PC-3 (cell line): ENCODE results near the gene F13A1. TPM values are rescaled to one million over a fixed set of nuclear protein-coding genes. Genes with fewer than 3 reads are reported as not detected.

Experiments
- ATAC-seq: fragments of 200-7000 bp; cut with Tn5 transposase; 2 replicates; pipeline ENCODE4 v1.9.1; 2020; ENCODE audit warnings: mild to moderate bottlenecking, moderate library complexity
- BruUV-seq: library from RNA; stranded (reverse); fragments of 400-500 nt; replicated peaks from 2 replicates; lab custom pipeline; 2021; lab: Mats Ljungman, UMichigan
- CTCF ChIA-PET: fragments of 300-600 bp; sonication (Branson Sonifier 250); formaldehyde crosslinking; loops from one replicate; lab custom pipeline; 2022; ENCODE audit warnings: antibody characterized with exemption; lab: Charles Lee
- POLR2A ChIA-PET: fragments of 300-600 bp; sonication (Branson Sonifier 250); formaldehyde crosslinking; loops from one replicate; lab custom pipeline; 2022; ENCODE audit warnings: antibody characterized with exemption; ENCODE audit not compliant: unreplicated experiment; lab: Charles Lee
- DNase-seq: peaks from one replicate; pipeline ENCODE4 v3.0.0-alpha.2; 2015
- H2AFZ ChIP-seq: fragments of 300-600 bp; sonication (generic); 2 replicates; pipeline ENCODE4 v1.6.0; 2016; ENCODE audit warnings: antibody characterized with exemption, low read length
- H3F3A ChIP-seq: fragments of 300-600 bp; sonication (generic); one replicate; pipeline ENCODE4 v1.6.0; 2017; ENCODE audit warnings: antibody characterized with exemption, low read length, control low read depth, mild to moderate bottlenecking; ENCODE audit not compliant: unreplicated experiment
- H3K27ac ChIP-seq: fragments of 300-600 bp; sonication (generic); 2 replicates; pipeline ENCODE4 v1.5.1; 2016; ENCODE audit warnings: mild to moderate bottlenecking, low read length
- H3K27me3 ChIP-seq: fragments of 300-600 bp; sonication (generic); 2 replicates; pipeline ENCODE4 v1.6.1; 2016; ENCODE audit warnings: low read length, mixed read lengths
- H3K36me3 ChIP-seq: fragments of 300-600 bp; sonication (generic); 2 replicates; pipeline ENCODE4 v1.6.1; 2016; ENCODE audit warnings: low read depth, mixed run types, low read length, mixed read lengths
- H3K4me1 ChIP-seq: fragments of 300-600 bp; sonication (generic); 2 replicates; pipeline ENCODE4 v1.5.1; 2016; ENCODE audit warnings: low read length; ENCODE audit not compliant: insufficient read depth
- H3K4me2 ChIP-seq: fragments of 300-600 bp; sonication (generic); 2 replicates; pipeline ENCODE4 v1.6.0; 2016; ENCODE audit warnings: low read length
- H3K4me3 ChIP-seq: fragments of 300-600 bp; sonication (generic); 2 replicates; pipeline ENCODE4 v1.5.1; 2016; ENCODE audit warnings: mild to moderate bottlenecking, low read length, mixed read lengths
- H3K79me2 ChIP-seq: fragments of 300-600 bp; sonication (generic); 2 replicates; pipeline ENCODE4 v1.6.1; 2017; ENCODE audit warnings: low read length, mixed read lengths
- H3K9ac ChIP-seq: fragments of 300-600 bp; sonication (generic); 2 replicates; pipeline ENCODE4 v1.6.0; 2016; ENCODE audit warnings: mild to moderate bottlenecking, low read length
- H3K9me2 ChIP-seq: fragments of 300-600 bp; sonication (generic); replicated peaks from 2 replicates; pipeline ENCODE4 v1.6.1; 2016; ENCODE audit warnings: mixed run types, low read length, mixed read lengths
- H3K9me3 ChIP-seq: fragments of 300-600 bp; sonication (generic); 2 replicates; pipeline ENCODE4 v1.6.1; 2016; ENCODE audit warnings: low read length, mixed read lengths
- H4K20me1 ChIP-seq: fragments of 300-600 bp; sonication (generic); 2 replicates; pipeline ENCODE4 v1.6.1; 2016; ENCODE audit warnings: low read length, mixed read lengths
- EZH2 ChIP-seq: fragments of 300-600 bp; sonication (generic); IDR thresholded peaks from one replicate; pipeline ENCODE4 v1.6.1; 2017; ENCODE audit warnings: antibody characterized with exemption, mild to moderate bottlenecking, low read length; ENCODE audit not compliant: unreplicated experiment
- EZH2phosphoT487 ChIP-seq: fragments of 300-600 bp; sonication (generic); IDR thresholded peaks from 2 replicates; pipeline ENCODE4 v1.6.1; 2018; ENCODE audit warnings: mild to moderate bottlenecking, antibody characterized with exemption, low read length, borderline replicate concordance
- intact Hi-C: fragments of 100-400 bp; cut with micrococcal nuclease; formaldehyde crosslinking; loops from 2 replicates; pipeline ENCODE4 v1.9.0; 2023
- total RNA-seq: library from RNA; depleted of rRNA; stranded (reverse); fragments of >200 nt; gene quantifications from 2 replicates; pipeline ENCODE4 v1.2.3, GENCODE V29; 2014
- TF ChIP-seq, protein P1 (sequence below): fragments of 300-600 bp; sonication (generic); conservative IDR thresholded peaks from 2 replicates; pipeline ENCODE4 v1.5.1; 2017; ENCODE audit warnings: antibody characterized with exemption, low read depth, mild to moderate bottlenecking, low read length

Gene F13A1
- total RNA-seq, 1 experiment from 2014 or later, result not detected

- ChIA-PET POLR2A (no interaction called here), CTCF (no interaction called here)
- no peaks in the 10 kb centered on the region for H3K36me3 ChIP-seq
- no peaks in the 10 kb centered on the region for H3F3A ChIP-seq
- DNase-seq, result no peak
- no peaks in the 10 kb centered on the region for H4K20me1 ChIP-seq
- no TSS peak for BruUV-seq
- no peak overlapping the region for H3K9ac ChIP-seq
- H3K4me2 ChIP-seq, result no peak overlapping the region
- no peak overlapping the region for H2AFZ ChIP-seq
- H3K27me3 ChIP-seq, result peaks cover 57% of the 10 kb centered on the region
- no peaks in the 10 kb centered on the region for H3K79me2 ChIP-seq
- no peaks in the 10 kb centered on the region for H3K4me1 ChIP-seq
- no peak overlapping the region for H3K27ac ChIP-seq
- intact Hi-C loops, result no loop called here
- no peaks in the 10 kb centered on the region for H3K9me2 ChIP-seq
- TF ChIP-seq, protein P1, sequence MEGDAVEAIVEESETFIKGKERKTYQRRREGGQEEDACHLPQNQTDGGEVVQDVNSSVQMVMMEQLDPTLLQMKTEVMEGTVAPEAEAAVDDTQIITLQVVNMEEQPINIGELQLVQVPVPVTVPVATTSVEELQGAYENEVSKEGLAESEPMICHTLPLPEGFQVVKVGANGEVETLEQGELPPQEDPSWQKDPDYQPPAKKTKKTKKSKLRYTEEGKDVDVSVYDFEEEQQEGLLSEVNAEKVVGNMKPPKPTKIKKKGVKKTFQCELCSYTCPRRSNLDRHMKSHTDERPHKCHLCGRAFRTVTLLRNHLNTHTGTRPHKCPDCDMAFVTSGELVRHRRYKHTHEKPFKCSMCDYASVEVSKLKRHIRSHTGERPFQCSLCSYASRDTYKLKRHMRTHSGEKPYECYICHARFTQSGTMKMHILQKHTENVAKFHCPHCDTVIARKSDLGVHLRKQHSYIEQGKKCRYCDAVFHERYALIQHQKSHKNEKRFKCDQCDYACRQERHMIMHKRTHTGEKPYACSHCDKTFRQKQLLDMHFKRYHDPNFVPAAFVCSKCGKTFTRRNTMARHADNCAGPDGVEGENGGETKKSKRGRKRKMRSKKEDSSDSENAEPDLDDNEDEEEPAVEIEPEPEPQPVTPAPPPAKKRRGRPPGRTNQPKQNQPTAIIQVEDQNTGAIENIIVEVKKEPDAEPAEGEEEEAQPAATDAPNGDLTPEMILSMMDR, result no peak
- TF ChIP-seq EZH2 (no peak), EZH2phosphoT487 (no peak)
- no peak overlapping the region for H3K4me3 ChIP-seq
- no peaks in the 10 kb centered on the region for H3K9me3 ChIP-seq
- ATAC-seq, result no peak
These were observed 36.1 kb downstream of the F13A1 start for GRCh38 chr6:6284221-6284966.

GRCh38 chr6:6283746-6284145 lies 36.7 kb downstream of the F13A1 start:
- ATAC-seq, result no peak
- TF ChIP-seq, protein P1, result no peak
- TF ChIP-seq EZH2phosphoT487 (no peak), EZH2 (no peak)
- BruUV-seq, result no TSS peak
- intact Hi-C loops, result no loop called here
- Histone ChIP-seq H3K27ac (no peak overlapping the region), H3K27me3 (peaks cover 57% of the 10 kb centered on the region), H3K36me3 (no peaks in the 10 kb centered on the region), H3K79me2 (no peaks in the 10 kb centered on the region), H3K4me3 (no peak overlapping the region), H4K20me1 (no peaks in the 10 kb centered on the region), H2AFZ (no peak overlapping the region), H3F3A (no peaks in the 10 kb centered on the region), H3K4me1 (no peaks in the 10 kb centered on the region), H3K9ac (no peak overlapping the region), H3K9me3 (no peaks in the 10 kb centered on the region), H3K4me2 (no peak overlapping the region), H3K9me2 (no peaks in the 10 kb centered on the region)
- DNase-seq, result no peak
- ChIA-PET POLR2A (no interaction called here), CTCF (no interaction called here)

GRCh38 chr6:6282716-6283115 lies 37.7 kb downstream of the F13A1 start:
- H3K4me2 ChIP-seq, result no peak overlapping the region
- H3K79me2 ChIP-seq, result no peaks in the 10 kb centered on the region
- no peaks in the 10 kb centered on the region for H3K9me2 ChIP-seq
- H3K9me3 ChIP-seq, result no peaks in the 10 kb centered on the region
- H4K20me1 ChIP-seq, result no peaks in the 10 kb centered on the region
- no peak overlapping the region for H3K27ac ChIP-seq
- no peak overlapping the region for H3K4me3 ChIP-seq
- H2AFZ ChIP-seq, result no peak overlapping the region
- H3K27me3 ChIP-seq, result peaks cover 57% of the 10 kb centered on the region
- no peak overlapping the region for H3K9ac ChIP-seq
- ChIA-PET POLR2A (no interaction called here), CTCF (no interaction called here)
- DNase-seq (no peak), ATAC-seq (no peak)
- TF ChIP-seq, protein P1, result no peak
- TF ChIP-seq EZH2phosphoT487, result no peak
- no peak for TF ChIP-seq EZH2
- no peaks in the 10 kb centered on the region for H3K36me3 ChIP-seq
- BruUV-seq, result no TSS peak
- no peaks in the 10 kb centered on the region for H3F3A ChIP-seq
- H3K4me1 ChIP-seq, result no peaks in the 10 kb centered on the region
- intact Hi-C loops, result no loop called here
